Endodermal cell (in vitro differentiated cells): ENCODE measurements around the gene ECSCR. TPM values are rescaled to one million over a fixed set of nuclear protein-coding genes. Genes with fewer than 3 reads are reported as not detected.

Experiments
- DNase-seq: peaks from one replicate; pipeline ENCODE4 v3.0.0-alpha.2; 2017
- H3K27ac ChIP-seq: 2 replicates; pipeline ENCODE4 v1.5.1; 2013; ENCODE audit warnings: mild to moderate bottlenecking, low read depth, low read length, moderate library complexity
- H3K27me3 ChIP-seq: 2 replicates; pipeline ENCODE4 v1.6.1; 2013; ENCODE audit warnings: mild to moderate bottlenecking, low read length, moderate library complexity; ENCODE audit not compliant: insufficient read depth, control insufficient read depth, poor library complexity, severe bottlenecking
- H3K36me3 ChIP-seq: 2 replicates; pipeline ENCODE4 v1.7.0; 2013; ENCODE audit warnings: mild to moderate bottlenecking, low read length, moderate library complexity; ENCODE audit not compliant: control insufficient read depth, insufficient read depth
- H3K4me1 ChIP-seq: one replicate; pipeline ENCODE4 v1.7.0; 2013; ENCODE audit warnings: low read length; ENCODE audit not compliant: control insufficient read depth, insufficient read depth
- H3K4me3 ChIP-seq: 2 replicates; pipeline ENCODE4 v1.5.1; 2013; ENCODE audit warnings: mild to moderate bottlenecking, low read length, moderate library complexity
- H3K9ac ChIP-seq: 2 replicates; pipeline ENCODE4 v1.6.1; 2013; ENCODE audit warnings: mild to moderate bottlenecking, low read length, moderate library complexity; ENCODE audit not compliant: poor library complexity, severe bottlenecking; ENCODE audit errors: extremely low read depth
- H3K9me3 ChIP-seq: 2 replicates; pipeline ENCODE4 v1.6.1; 2013; ENCODE audit warnings: mild to moderate bottlenecking, low read length, moderate library complexity; ENCODE audit not compliant: control insufficient read depth
- H3K27ac Mint-ChIP-seq: 2 replicates; pipeline ENCODE4 v1.8.0; 2020; ENCODE audit warnings: mixed read lengths
- H3K27me3 Mint-ChIP-seq: 2 replicates; pipeline ENCODE4 v1.8.0; 2021; ENCODE audit warnings: mild to moderate bottlenecking, mixed read lengths; ENCODE audit not compliant: insufficient read depth
- H3K36me3 Mint-ChIP-seq: 2 replicates; pipeline ENCODE4 v1.8.0; 2020; ENCODE audit warnings: low read depth, mixed read lengths
- H3K4me1 Mint-ChIP-seq: 2 replicates; pipeline ENCODE4 v1.8.0; 2020; ENCODE audit warnings: mixed read lengths
- H3K4me3 Mint-ChIP-seq: 2 replicates; pipeline ENCODE4 v1.8.0; 2020; ENCODE audit warnings: mild to moderate bottlenecking, moderate library complexity, mixed read lengths
- H3K9me3 Mint-ChIP-seq: 2 replicates; pipeline ENCODE4 v1.8.0; 2020; ENCODE audit warnings: mild to moderate bottlenecking, mixed read lengths
- WGBS, 2 experiments: methylation state at CpG; one replicate each; pipeline versions ENCODE4 v1.1.5 to v1.1.7; 2013; ENCODE audit warnings: missing lambda C conversion rate in 2 of 2, mixed read lengths in 1 of 2; ENCODE audit not compliant: insufficient coverage in 1 of 2, insufficient read length in 1 of 2; 5-methylcytosine and 5-hydroxymethylcytosine counted together
- total RNA-seq, 2 donors: library from RNA; stranded (reverse); fragmentation: NEBNext Ultra II Directional in 1 of 2; extraction: Animal tissue kit (Norgen Biotek cat#: 25700) in 1 of 2; gene quantifications; 2 replicates in 1 of 2; 3 replicates in 1 of 2; pipeline ENCODE4 v1.2.1, GENCODE V29; 2021
- TF ChIP-seq, protein P1 (sequence below): fragments of 200-600 bp; sonication (generic); conservative IDR thresholded peaks from 2 replicates; pipeline ENCODE4 v1.5.0; 2021; ENCODE audit warnings: antibody characterized with exemption, mild to moderate bottlenecking

ECSCR gene
- total RNA-seq, 2 donors from 2014 or later, result 0.62 TPM; not detected in 1

DNA sequence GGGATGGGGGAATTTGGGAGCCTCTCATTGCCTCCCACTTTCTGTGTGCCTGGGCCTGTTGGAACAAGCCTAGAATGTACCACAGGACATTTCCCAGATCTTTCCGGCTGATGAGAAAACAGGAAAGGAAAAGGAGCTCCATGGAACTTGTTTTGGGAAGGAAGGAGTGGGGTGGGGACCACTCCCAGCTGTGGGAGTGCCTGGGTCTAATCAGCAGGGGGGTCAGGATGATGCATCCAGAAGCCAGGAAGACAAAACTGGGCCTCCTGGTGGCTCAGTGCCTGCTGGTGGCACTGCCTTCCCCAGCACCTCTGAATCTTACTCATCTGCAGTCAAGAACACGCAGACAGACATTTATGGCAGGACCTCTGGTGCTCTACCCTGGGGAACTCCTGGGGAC is 11.0 kb upstream of the ECSCR start:
- Histone ChIP-seq H3K27ac (peak overlapping the region; percentile 40), H3K9me3 (no peaks in the 10 kb centered on the region), H3K4me3 (no peak overlapping the region), H3K36me3 (no peaks in the 10 kb centered on the region), H3K27me3 (no peaks in the 10 kb centered on the region), H3K9ac (no peak overlapping the region), H3K4me1 (peaks cover 7% of the 10 kb centered on the region)
- TF ChIP-seq, protein P1, sequence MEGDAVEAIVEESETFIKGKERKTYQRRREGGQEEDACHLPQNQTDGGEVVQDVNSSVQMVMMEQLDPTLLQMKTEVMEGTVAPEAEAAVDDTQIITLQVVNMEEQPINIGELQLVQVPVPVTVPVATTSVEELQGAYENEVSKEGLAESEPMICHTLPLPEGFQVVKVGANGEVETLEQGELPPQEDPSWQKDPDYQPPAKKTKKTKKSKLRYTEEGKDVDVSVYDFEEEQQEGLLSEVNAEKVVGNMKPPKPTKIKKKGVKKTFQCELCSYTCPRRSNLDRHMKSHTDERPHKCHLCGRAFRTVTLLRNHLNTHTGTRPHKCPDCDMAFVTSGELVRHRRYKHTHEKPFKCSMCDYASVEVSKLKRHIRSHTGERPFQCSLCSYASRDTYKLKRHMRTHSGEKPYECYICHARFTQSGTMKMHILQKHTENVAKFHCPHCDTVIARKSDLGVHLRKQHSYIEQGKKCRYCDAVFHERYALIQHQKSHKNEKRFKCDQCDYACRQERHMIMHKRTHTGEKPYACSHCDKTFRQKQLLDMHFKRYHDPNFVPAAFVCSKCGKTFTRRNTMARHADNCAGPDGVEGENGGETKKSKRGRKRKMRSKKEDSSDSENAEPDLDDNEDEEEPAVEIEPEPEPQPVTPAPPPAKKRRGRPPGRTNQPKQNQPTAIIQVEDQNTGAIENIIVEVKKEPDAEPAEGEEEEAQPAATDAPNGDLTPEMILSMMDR, result no peak
- 96% methylated on average over 2 of the region's 2 CpGs; no CpG with 5 or more reads in 1 of the 2 experiments for WGBS, 2 experiments
- Mint-ChIP-seq H3K27ac (peak overlapping the region; percentile 76), H3K4me3 (no peak overlapping the region), H3K27me3 (no peaks in the 10 kb centered on the region), H3K36me3 (no peaks in the 10 kb centered on the region), H3K4me1 (peaks cover 25% of the 10 kb centered on the region), H3K9me3 (no peaks in the 10 kb centered on the region)
- peak; percentile 56 for DNase-seq

DNA sequence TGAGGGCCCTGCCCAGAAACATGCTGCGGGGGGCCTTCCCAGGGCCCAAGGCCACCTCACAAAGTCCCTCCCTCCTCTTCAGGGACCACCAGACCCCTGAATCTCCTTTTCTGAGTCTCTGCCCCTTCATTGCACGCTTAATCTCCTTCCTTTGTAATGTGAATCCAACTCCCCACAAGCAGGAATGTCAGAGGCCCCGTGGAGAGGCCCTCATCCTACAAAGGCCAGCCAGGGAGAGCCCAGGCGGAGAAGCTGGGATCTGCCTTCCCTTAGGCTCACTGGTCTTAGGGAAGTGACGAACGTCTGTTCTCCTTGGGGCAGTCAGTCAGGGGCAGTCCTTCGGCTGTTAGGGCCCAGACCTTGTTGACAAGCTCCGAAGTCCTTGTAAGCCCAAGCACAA is 10.6 kb upstream of the ECSCR start:
- peak overlapping the region; percentile 40 for H3K27ac ChIP-seq
- H3K9me3 Mint-ChIP-seq, result no peaks in the 10 kb centered on the region
- 32 to 57% methylated on average over 4 to 8 of the region's 8 CpGs for WGBS, 2 experiments

DNA sequence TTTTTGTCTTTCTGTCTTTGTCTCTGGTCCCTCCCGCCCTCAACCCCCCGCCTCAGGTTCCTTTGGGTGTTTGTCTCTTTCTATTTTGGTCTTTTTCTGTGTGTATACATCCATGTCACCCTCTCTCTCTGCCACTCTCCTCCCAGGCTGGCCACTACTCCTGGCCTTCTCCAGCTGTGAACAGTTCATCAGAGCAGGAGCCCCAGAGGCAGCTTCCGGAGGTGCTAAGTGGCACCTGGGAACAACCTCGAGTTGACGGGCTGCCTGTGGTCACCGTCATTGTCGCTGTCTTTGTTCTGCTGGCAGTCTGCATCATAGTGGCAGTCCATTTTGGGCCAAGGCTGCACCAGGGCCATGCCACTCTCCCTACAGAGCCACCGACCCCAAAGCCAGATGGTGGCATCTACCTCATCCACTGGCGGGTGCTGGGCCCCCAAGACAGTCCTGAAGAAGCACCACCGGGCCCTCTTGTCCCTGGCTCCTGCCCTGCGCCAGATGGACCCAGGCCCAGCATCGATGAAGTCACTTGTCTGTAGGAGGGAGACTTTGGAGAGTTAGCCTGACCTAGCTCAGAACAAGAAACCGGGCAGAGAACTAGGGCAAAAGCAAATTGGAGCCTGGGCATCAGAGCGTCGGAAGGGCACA is 10.0 kb upstream of the ECSCR start:
- WGBS, 2 experiments, result 74 to 78% methylated on average over 8 to 14 of the region's 15 CpGs
- H3K4me3 Mint-ChIP-seq, result no peak overlapping the region
- Histone ChIP-seq H3K4me3 (no peak overlapping the region), H3K27ac (peak overlapping the region; percentile 36), H3K9me3 (no peaks in the 10 kb centered on the region), H3K27me3 (no peaks in the 10 kb centered on the region), H3K4me1 (peaks cover 7% of the 10 kb centered on the region), H3K36me3 (no peaks in the 10 kb centered on the region), H3K9ac (no peak overlapping the region)
- no peaks in the 10 kb centered on the region for H3K27me3 Mint-ChIP-seq
- no peaks in the 10 kb centered on the region for H3K36me3 Mint-ChIP-seq
- peak; percentile 79 for DNase-seq
- H3K27ac Mint-ChIP-seq, result peak overlapping the region; percentile 76
- no peaks in the 10 kb centered on the region for H3K9me3 Mint-ChIP-seq
- H3K4me1 Mint-ChIP-seq, result peaks cover 23% of the 10 kb centered on the region
- TF ChIP-seq, protein P1, result no peak

More for the DNA sequence above, 10.6 kb upstream of the ECSCR start:
- Mint-ChIP-seq H3K4me1 (peaks cover 23% of the 10 kb centered on the region), H3K36me3 (no peaks in the 10 kb centered on the region), H3K27ac (peak overlapping the region; percentile 76), H3K27me3 (no peaks in the 10 kb centered on the region), H3K4me3 (no peak overlapping the region)
- H3K4me1 ChIP-seq, result peaks cover 7% of the 10 kb centered on the region
- no peak overlapping the region for H3K4me3 ChIP-seq
- no peaks in the 10 kb centered on the region for H3K27me3 ChIP-seq
- peak; percentile 91 for DNase-seq
- H3K9me3 ChIP-seq, result no peaks in the 10 kb centered on the region
- TF ChIP-seq, protein P1, result no peak
- H3K36me3 ChIP-seq, result no peaks in the 10 kb centered on the region
- H3K9ac ChIP-seq, result no peak overlapping the region
